Neutrophil (primary cell): ENCODE data around the gene TNNI3.
"Not testable (repeated sequence)": the region's sequence is repeated elsewhere in the genome, so short reads cannot be mapped to it uniquely, and the experiment has no call there.

Experiments used
- H3K27ac ChIP-seq: fragments of 200-600 bp; sonication (generic); 2 replicates; pipeline ENCODE4 v1.5.1; 2016; ENCODE audit warnings: mild to moderate bottlenecking, moderate library complexity
- H3K27me3 ChIP-seq: fragments of 200-600 bp; sonication (generic); 2 replicates; pipeline ENCODE4 v1.6.0; 2016; ENCODE audit warnings: mild to moderate bottlenecking
- H3K36me3 ChIP-seq: fragments of 200-600 bp; sonication (generic); 2 replicates; pipeline ENCODE4 v1.5.1; 2017
- H3K4me1 ChIP-seq, 2 experiments: fragments of 200-600 bp in 1 of 2; sonication (generic) in 1 of 2; 1 replicate in 1 of 2; 2 replicates in 1 of 2; pipeline versions ENCODE4 v1.5.1 to v1.6.1; 2013 to 2016; ENCODE audit warnings: low read depth in 1 of 2, low read length in 1 of 2, mild to moderate bottlenecking in 1 of 2, moderate library complexity in 1 of 2; ENCODE audit not compliant: control insufficient read depth in 1 of 2, insufficient read depth in 1 of 2
- H3K4me3 ChIP-seq, 2 experiments: fragments of 200-600 bp in 1 of 2; sonication (generic) in 1 of 2; 1 replicate in 1 of 2; 2 replicates in 1 of 2; pipeline ENCODE4 v1.5.1; 2013 to 2016; ENCODE audit warnings: low read depth in 1 of 2, low read length in 1 of 2, mild to moderate bottlenecking in 1 of 2, moderate library complexity in 1 of 2
- H3K9me3 ChIP-seq: fragments of 200-600 bp; sonication (generic); 2 replicates; pipeline ENCODE4 v1.5.1; 2016
- CTCF ChIP-seq: fragments of 200-600 bp; sonication (generic); IDR thresholded peaks from 2 replicates; pipeline ENCODE4 v1.5.1; 2016; ENCODE audit warnings: antibody characterized with exemption

Gene TNNI3

GRCh38 chr19:55174425-55175116 lies 17.0 kb upstream of the TNNI3 start:
- H3K27me3 ChIP-seq, result peaks cover 100% of the 10 kb centered on the region
- no peak overlapping the region for H3K4me3 ChIP-seq

GRCh38 chr19:55173714-55174409 lies 16.3 kb upstream of the TNNI3 start:
- Histone ChIP-seq H3K36me3 (no peaks in the 10 kb centered on the region), H3K27ac (no peak overlapping the region), H3K4me1 (no peaks in the 10 kb centered on the region), H3K9me3 (no peaks in the 10 kb centered on the region), H3K27me3 (peaks cover 100% of the 10 kb centered on the region), H3K4me3 (no peak overlapping the region)
- TF ChIP-seq CTCF, result no peak

More at GRCh38 chr19:55174425-55175116, 17.0 kb upstream of the TNNI3 start:
- H3K27ac ChIP-seq, result no peak overlapping the region
- H3K36me3 ChIP-seq, result no peaks in the 10 kb centered on the region
- TF ChIP-seq CTCF, result no peak
- H3K4me1 ChIP-seq, result no peaks in the 10 kb centered on the region
- H3K9me3 ChIP-seq, result no peaks in the 10 kb centered on the region

GRCh38 chr19:55173186-55173713 lies 15.7 kb upstream of the TNNI3 start:
- H3K27me3 ChIP-seq, result peaks cover 100% of the 10 kb centered on the region
- TF ChIP-seq CTCF, result no peak
- H3K27ac ChIP-seq, result no peak overlapping the region

GRCh38 chr19:55172741-55173140 lies 15.2 kb upstream of the TNNI3 start:
- TF ChIP-seq CTCF, result no peak
- Histone ChIP-seq H3K9me3 (no peaks in the 10 kb centered on the region), H3K4me3 (no peak overlapping the region), H3K36me3 (no peaks in the 10 kb centered on the region), H3K27me3 (peaks cover 99% of the 10 kb centered on the region), H3K4me1 (no peaks in the 10 kb centered on the region), H3K27ac (no peak overlapping the region)

More at GRCh38 chr19:55173186-55173713, 15.7 kb upstream of the TNNI3 start:
- no peaks in the 10 kb centered on the region for H3K4me1 ChIP-seq
- H3K36me3 ChIP-seq, result no peaks in the 10 kb centered on the region
- H3K4me3 ChIP-seq, result no peak overlapping the region
- H3K9me3 ChIP-seq, result no peaks in the 10 kb centered on the region

GRCh38 chr19:55172318-55172717 lies 14.8 kb upstream of the TNNI3 start:
- not testable (repeated sequence) for H3K9me3 ChIP-seq, H3K4me3 ChIP-seq, H3K4me1 ChIP-seq, H3K27ac ChIP-seq, H3K36me3 ChIP-seq
- peaks cover 99% of the 10 kb centered on the region for H3K27me3 ChIP-seq

- peaks cover 6 to 8% of the 10 kb centered on the region in 2 experiments for H3K4me1 ChIP-seq
- no peaks in the 10 kb centered on the region for H3K9me3 ChIP-seq
- peaks cover 99% of the 10 kb centered on the region for H3K27me3 ChIP-seq
- H3K27ac ChIP-seq, result no peak overlapping the region
- no peak overlapping the region for H3K4me3 ChIP-seq
- no peaks in the 10 kb centered on the region for H3K36me3 ChIP-seq
- TF ChIP-seq CTCF, result no peak
Measured at GRCh38 chr19:55171440-55171839, 13.9 kb upstream of the TNNI3 start.
